IPS-15b (cell line): Measurements from ENCODE around the gene NUP88.

Experiments used
- H3K27me3 ChIP-seq: one replicate; pipeline ENCODE4 v1.6.1; 2013; ENCODE audit warnings: low read length; ENCODE audit not compliant: control insufficient read depth, insufficient read depth
- H3K36me3 ChIP-seq: one replicate; pipeline ENCODE4 v1.6.1; 2013; ENCODE audit warnings: low read length; ENCODE audit not compliant: control insufficient read depth, insufficient read depth
- H3K4me1 ChIP-seq: one replicate; pipeline ENCODE4 v1.6.1; 2013; ENCODE audit warnings: mild to moderate bottlenecking, low read length; ENCODE audit not compliant: control insufficient read depth, insufficient read depth
- H3K4me3 ChIP-seq: one replicate; pipeline ENCODE4 v1.5.1; 2013; ENCODE audit warnings: low read depth, low read length
- H3K9ac ChIP-seq: one replicate; pipeline ENCODE4 v1.6.1; 2013; ENCODE audit warnings: low read depth, mild to moderate bottlenecking, low read length
- H3K9me3 ChIP-seq: one replicate; pipeline ENCODE4 v1.6.1; 2013; ENCODE audit warnings: mild to moderate bottlenecking, low read length; ENCODE audit not compliant: control insufficient read depth, insufficient read depth

NUP88 gene

DNA sequence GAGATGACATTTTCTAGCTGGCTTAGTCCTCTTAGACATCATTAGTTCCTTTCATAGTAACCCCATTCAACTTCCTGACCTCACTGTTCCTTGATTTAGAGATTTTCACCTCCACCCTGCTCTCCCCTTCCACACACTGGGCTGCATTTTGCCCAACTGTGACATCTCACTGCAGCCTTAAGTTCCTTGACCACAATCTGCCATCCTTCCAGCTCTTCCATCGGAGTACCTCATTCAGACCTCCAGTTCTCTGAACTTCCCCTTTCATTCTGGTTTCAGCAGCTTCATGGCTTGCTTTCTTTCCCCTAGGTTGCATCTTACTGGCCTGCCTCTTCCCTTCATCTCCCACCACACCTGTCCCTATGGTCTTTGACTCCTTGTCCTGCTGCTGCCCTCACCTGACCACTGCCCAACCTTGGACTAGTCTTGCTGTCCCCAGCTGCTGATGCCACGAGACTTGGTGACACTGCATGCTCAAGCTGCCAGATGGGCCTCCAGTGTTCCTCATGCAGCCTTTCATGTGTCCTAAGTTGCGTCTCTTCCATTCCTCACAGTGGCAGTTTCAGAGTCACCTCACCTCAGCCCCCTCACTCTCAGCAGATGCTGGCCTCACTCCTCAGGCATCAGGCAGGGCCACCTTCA is 40.8 kb downstream of the NUP88 start:
- peaks cover 34% of the 10 kb centered on the region for H3K36me3 ChIP-seq
- no peak overlapping the region for H3K9ac ChIP-seq
- no peaks in the 10 kb centered on the region for H3K4me1 ChIP-seq
- H3K4me3 ChIP-seq: no peak overlapping the region
- no peaks in the 10 kb centered on the region for H3K9me3 ChIP-seq
- no peaks in the 10 kb centered on the region for H3K27me3 ChIP-seq

DNA sequence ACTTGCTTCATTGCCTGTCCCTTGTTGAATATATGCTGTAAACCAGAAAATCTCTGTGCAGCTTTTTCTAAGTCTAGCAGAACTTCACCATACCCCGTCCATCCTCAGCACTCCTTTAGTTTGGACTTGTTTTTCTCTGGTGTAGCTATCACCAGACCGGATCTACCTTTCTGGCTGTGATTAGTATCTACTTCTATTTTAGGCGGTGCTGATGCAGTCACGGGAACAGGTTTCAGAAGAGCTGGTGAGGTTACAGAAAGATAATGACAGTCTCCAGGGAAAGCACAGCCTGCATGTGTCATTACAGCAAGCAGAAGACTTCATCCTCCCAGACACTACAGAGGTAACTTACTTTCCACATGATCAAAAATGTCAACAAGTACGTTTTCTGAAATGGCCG is 46.4 kb downstream of the NUP88 start:
- H3K27me3 ChIP-seq: no peaks in the 10 kb centered on the region
- peaks cover 14% of the 10 kb centered on the region for H3K36me3 ChIP-seq
- H3K4me3 ChIP-seq: no peak overlapping the region
- no peaks in the 10 kb centered on the region for H3K9me3 ChIP-seq
- H3K4me1 ChIP-seq: no peaks in the 10 kb centered on the region
- no peak overlapping the region for H3K9ac ChIP-seq

GRCh38 chr17:5370411-5370810 is 49.1 kb downstream of the NUP88 start:
- Histone ChIP-seq H3K4me3 (no peak overlapping the region), H3K36me3 (peaks cover 6% of the 10 kb centered on the region), H3K9me3 (no peaks in the 10 kb centered on the region), H3K9ac (no peak overlapping the region), H3K4me1 (no peaks in the 10 kb centered on the region), H3K27me3 (no peaks in the 10 kb centered on the region)

GRCh38 chr17:5365831-5366230 is 53.6 kb downstream of the NUP88 start:
- no peaks in the 10 kb centered on the region for H3K27me3 ChIP-seq
- no peak overlapping the region for H3K9ac ChIP-seq
- H3K4me1 ChIP-seq: peaks cover 13% of the 10 kb centered on the region
- no peak overlapping the region for H3K4me3 ChIP-seq
- peaks cover 4% of the 10 kb centered on the region for H3K36me3 ChIP-seq
- H3K9me3 ChIP-seq: no peaks in the 10 kb centered on the region

DNA sequence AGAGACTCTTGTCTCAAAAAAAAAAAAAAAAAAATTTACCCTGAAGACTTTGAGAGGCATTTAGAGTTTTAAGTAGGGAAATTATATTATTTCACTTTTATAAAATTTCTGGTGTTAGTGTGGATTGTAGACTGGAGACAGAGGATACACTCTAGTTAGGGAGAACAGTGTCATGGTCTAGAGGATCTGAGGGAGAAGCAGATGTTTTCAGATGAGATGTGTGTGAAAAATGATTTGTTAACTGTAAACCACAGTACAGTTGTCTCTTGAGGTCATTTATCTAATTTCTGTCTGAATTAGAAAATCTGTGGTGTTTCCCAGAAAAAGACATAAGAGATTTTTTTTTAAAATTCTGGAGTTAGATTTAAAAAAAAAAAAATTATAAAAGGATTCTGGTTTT is 54.8 kb downstream of the NUP88 start:
- Histone ChIP-seq H3K4me1 (peaks cover 13% of the 10 kb centered on the region), H3K9ac (no peak overlapping the region), H3K4me3 (no peak overlapping the region), H3K9me3 (no peaks in the 10 kb centered on the region), H3K36me3 (peaks cover 4% of the 10 kb centered on the region), H3K27me3 (no peaks in the 10 kb centered on the region)

DNA sequence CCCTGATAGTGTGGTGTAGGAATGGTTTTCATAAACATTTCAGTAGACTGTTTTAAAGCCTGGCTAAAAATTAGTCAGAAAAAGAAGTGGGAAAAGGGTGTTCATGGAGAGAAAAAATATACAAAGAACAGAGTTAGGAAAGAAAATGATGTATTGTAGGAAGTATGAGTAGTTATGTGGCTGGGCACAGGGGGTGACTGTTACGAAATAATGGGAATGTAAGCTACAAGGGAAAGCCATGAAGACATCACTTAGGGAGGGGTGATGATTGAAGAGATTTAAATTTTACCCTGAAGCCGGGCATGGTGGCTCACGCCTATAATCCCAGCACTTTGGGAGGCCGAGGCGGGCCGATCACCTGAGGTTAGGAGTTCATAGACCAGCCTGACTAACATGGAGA is 55.3 kb downstream of the NUP88 start:
- H3K27me3 ChIP-seq: no peaks in the 10 kb centered on the region
- peaks cover 13% of the 10 kb centered on the region for H3K4me1 ChIP-seq
- H3K9ac ChIP-seq: no peak overlapping the region
- H3K4me3 ChIP-seq: no peak overlapping the region
- no peaks in the 10 kb centered on the region for H3K9me3 ChIP-seq
- peaks cover 4% of the 10 kb centered on the region for H3K36me3 ChIP-seq

GRCh38 chr17:5362162-5362811 is 57.2 kb downstream of the NUP88 start:
- Histone ChIP-seq H3K27me3 (no peaks in the 10 kb centered on the region), H3K9me3 (no peaks in the 10 kb centered on the region), H3K4me1 (peaks cover 13% of the 10 kb centered on the region), H3K4me3 (no peak overlapping the region), H3K9ac (no peak overlapping the region), H3K36me3 (peaks cover 10% of the 10 kb centered on the region)

- H3K27me3 ChIP-seq: no peaks in the 10 kb centered on the region
- no peak overlapping the region for H3K9ac ChIP-seq
- H3K36me3 ChIP-seq: peaks cover 10% of the 10 kb centered on the region
- H3K4me3 ChIP-seq: no peak overlapping the region
- no peaks in the 10 kb centered on the region for H3K9me3 ChIP-seq
- H3K4me1 ChIP-seq: peaks cover 13% of the 10 kb centered on the region
Measured at GRCh38 chr17:5361426-5361825, 58.0 kb downstream of the NUP88 start.

DNA sequence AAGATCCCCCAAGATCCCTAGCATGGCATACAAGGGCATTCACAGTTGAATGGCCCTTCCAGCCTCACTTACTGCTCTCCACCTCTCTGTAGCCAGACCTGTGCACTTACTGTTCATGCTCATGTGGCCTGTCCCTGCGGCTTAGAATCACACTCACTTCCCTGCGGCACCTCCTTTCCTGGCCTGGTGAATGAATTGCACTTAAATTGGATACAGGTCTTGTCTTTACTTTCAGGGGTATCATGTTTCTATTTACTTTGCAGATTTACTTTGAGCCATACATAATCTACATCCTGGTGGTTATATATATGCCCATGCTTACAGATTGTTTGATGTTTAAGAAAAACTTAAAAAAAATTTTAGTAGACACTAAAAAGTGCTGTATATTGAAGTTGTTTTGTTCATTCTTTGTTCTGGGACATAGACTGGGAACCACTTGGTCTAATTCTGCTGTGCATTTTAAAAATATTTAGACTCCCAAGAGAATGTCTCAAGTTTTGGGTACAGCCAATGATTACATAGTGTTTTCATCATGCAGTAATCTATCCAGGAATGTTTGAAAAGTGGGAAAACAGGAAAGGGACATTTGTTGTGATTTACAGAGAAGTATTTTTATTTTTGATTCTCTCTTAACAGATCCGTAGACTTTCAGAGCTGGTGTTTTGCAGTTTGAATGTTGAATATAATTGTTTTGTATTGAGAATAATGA is 63.9 kb downstream of the NUP88 start:
- Histone ChIP-seq H3K9me3 (no peaks in the 10 kb centered on the region), H3K9ac (no peak overlapping the region), H3K4me3 (no peak overlapping the region), H3K4me1 (no peaks in the 10 kb centered on the region), H3K27me3 (no peaks in the 10 kb centered on the region), H3K36me3 (peaks cover 6% of the 10 kb centered on the region)

GRCh38 chr17:5354886-5355415 is 64.5 kb downstream of the NUP88 start:
- Histone ChIP-seq H3K4me1 (no peaks in the 10 kb centered on the region), H3K27me3 (no peaks in the 10 kb centered on the region), H3K4me3 (no peak overlapping the region), H3K9ac (no peak overlapping the region), H3K9me3 (no peaks in the 10 kb centered on the region), H3K36me3 (peaks cover 6% of the 10 kb centered on the region)

GRCh38 chr17:5354310-5354709 is 65.2 kb downstream of the NUP88 start:
- Histone ChIP-seq H3K27me3 (no peaks in the 10 kb centered on the region), H3K9ac (no peak overlapping the region), H3K9me3 (no peaks in the 10 kb centered on the region), H3K4me1 (no peaks in the 10 kb centered on the region), H3K36me3 (peaks cover 6% of the 10 kb centered on the region), H3K4me3 (no peak overlapping the region)
